HG03159 (cell line): ENCODE measurements around the gene PPME1.

Experiments
- ATAC-seq: cut with Tn5 transposase; IDR thresholded peaks from one replicate; pipeline ENCODE4 v1.9.1; 2021; ENCODE audit warnings: mild to moderate bottlenecking, moderate library complexity; ENCODE audit not compliant: unreplicated experiment

PPME1 gene

GRCh38 chr11:74221816-74222215 is 50.7 kb downstream of the PPME1 start:
- ATAC-seq = no peak

GRCh38 chr11:74225565-74225964 is 54.5 kb downstream of the PPME1 start:
- no peak for ATAC-seq

GRCh38 chr11:74226907-74227306 is 55.8 kb downstream of the PPME1 start:
- ATAC-seq = no peak

- ATAC-seq = no peak
Measured at GRCh38 chr11:74232311-74232950, 61.3 kb downstream of the PPME1 start.

GRCh38 chr11:74233683-74234082 is 62.6 kb downstream of the PPME1 start:
- ATAC-seq = no peak

GRCh38 chr11:74235121-74235520 is 64.0 kb downstream of the PPME1 start:
- ATAC-seq = no peak

GRCh38 chr11:74237541-74237940 is 66.5 kb downstream of the PPME1 start:
- no peak for ATAC-seq

- no peak for ATAC-seq
Measured at GRCh38 chr11:74238243-74238642, 67.2 kb downstream of the PPME1 start.

GRCh38 chr11:74248469-74248868 is 77.4 kb downstream of the PPME1 start:
- no peak for ATAC-seq

GRCh38 chr11:74249496-74249895 is 78.4 kb downstream of the PPME1 start:
- no peak for ATAC-seq

GRCh38 chr11:74253361-74253760 is 82.3 kb downstream of the PPME1 start:
- ATAC-seq = no peak

- ATAC-seq = no peak
Measured at GRCh38 chr11:74255741-74256375, 84.8 kb downstream of the PPME1 start.

- no peak for ATAC-seq
Measured at GRCh38 chr11:74256378-74257133, 85.5 kb downstream of the PPME1 start.

- ATAC-seq = no peak
Measured at GRCh38 chr11:74257959-74258553, 87.0 kb downstream of the PPME1 start.

- ATAC-seq = no peak
Measured at GRCh38 chr11:74262725-74263124, 91.6 kb downstream of the PPME1 start.

GRCh38 chr11:74265256-74265655 is 94.2 kb downstream of the PPME1 start:
- ATAC-seq = no peak

GRCh38 chr11:74267014-74267413 is 95.9 kb downstream of the PPME1 start:
- no peak for ATAC-seq

GRCh38 chr11:74268456-74268855 is 97.4 kb downstream of the PPME1 start:
- no peak for ATAC-seq

GRCh38 chr11:74269161-74269811 is 98.2 kb downstream of the PPME1 start:
- ATAC-seq = no peak

- ATAC-seq = no peak
Measured at GRCh38 chr11:74272276-74272675, 101.2 kb downstream of the PPME1 start.

GRCh38 chr11:74276581-74276980 is 105.5 kb downstream of the PPME1 start:
- no peak for ATAC-seq
